Mesenteric fat pad (tissue), 1 donor: Measurements from ENCODE around the gene SIVA1. TPM values are rescaled to one million over a fixed set of nuclear protein-coding genes. Genes with fewer than 3 reads are reported as not detected.

Source experiments
- DNase-seq: peaks from one replicate; pipeline ENCODE4 v3.0.0-alpha.2; 2020; ENCODE audit warnings: low spot score
- total RNA-seq: library from RNA; stranded (reverse); fragmentation: NEBNext Ultra II Directional; extraction: Animal tissue kit (Norgen Biotek cat#: 25700); gene quantifications from one replicate; pipeline ENCODE4 v1.2.1, GENCODE V29; 2021
- donor health status: DM: yes; HTN: yes; CAD: no.

The SIVA1 gene
- total RNA-seq, 1 donor from 2014 or later: 60.0 TPM

- DNase-seq: no peak
Observed at GRCh38 chr14:104806625-104807465, 53.9 kb downstream of the SIVA1 start.

DNA sequence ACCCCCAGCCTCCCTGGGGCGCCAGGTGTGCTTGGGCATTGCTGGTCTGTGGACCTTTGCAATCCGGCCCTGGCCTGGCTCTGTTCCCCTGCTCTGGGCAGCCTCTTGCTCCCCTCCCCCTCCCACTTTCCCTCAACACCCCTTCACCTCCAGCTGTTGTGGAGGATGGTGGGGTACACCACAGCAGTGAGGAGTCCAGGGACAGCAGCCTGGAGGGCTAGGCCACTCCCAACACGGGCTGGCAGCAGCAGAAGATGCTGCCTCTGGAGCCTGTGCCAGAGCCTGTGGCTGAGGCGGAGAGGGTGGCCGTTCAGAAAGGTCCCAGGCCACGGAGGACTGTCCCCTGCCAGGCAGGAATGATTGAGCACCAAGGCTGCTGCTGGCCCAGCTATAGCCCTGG is 55.5 kb downstream of the SIVA1 start:
- DNase-seq: no peak

Other genes with a start within 250 kb of the SIVA1 start
- 25.5 TPM for gene C14orf180, start 173.4 kb upstream of the SIVA1 start, total RNA-seq
- gene TMEM179, start 148.4 kb upstream of the SIVA1 start, total RNA-seq: not detected
- 160 TPM for gene INF2, start 63.5 kb upstream of the SIVA1 start, total RNA-seq
- 5.2 TPM for gene ADSS1, start 28.9 kb upstream of the SIVA1 start, total RNA-seq
- gene AKT1, start 42.6 kb downstream of the SIVA1 start, total RNA-seq: 170 TPM
- 5.9 TPM for gene ZBTB42, start 48.0 kb downstream of the SIVA1 start, total RNA-seq
- 38.3 TPM for gene CEP170B, start 112.1 kb downstream of the SIVA1 start, total RNA-seq
- 0.06 TPM for gene PLD4, start 171.7 kb downstream of the SIVA1 start, total RNA-seq
- gene AHNAK2, start 225.2 kb downstream of the SIVA1 start, total RNA-seq: 15.7 TPM
- 2.8 TPM for gene CLBA1, start 232.6 kb downstream of the SIVA1 start, total RNA-seq